SU-DHL-6 (cell line): ENCODE measurements around the gene CACNG5.
A peak's percentile ranks its signal among the peaks of the same experiment; 100 is the strongest.

Experiments used
- H2AFZ ChIP-seq: fragments of 200-600 bp; sonication (generic); 2 replicates; pipeline ENCODE4 v1.6.1; 2014; ENCODE audit warnings: low read depth, mild to moderate bottlenecking, moderate library complexity, mixed read lengths, antibody characterized with exemption, low read length; ENCODE audit not compliant: severe bottlenecking
- H3F3A ChIP-seq: fragments of 200-600 bp; shearing (Covaris generic); 2 replicates; pipeline ENCODE4 v1.6.0; 2016; ENCODE audit warnings: antibody characterized with exemption, mild to moderate bottlenecking; ENCODE audit not compliant: insufficient read depth
- H3K27ac ChIP-seq: fragments of 200-600 bp; sonication (generic); 2 replicates; pipeline ENCODE4 v1.5.1; 2016; ENCODE audit warnings: low read depth, mild to moderate bottlenecking, low read length, moderate library complexity, mixed read lengths
- H3K27me3 ChIP-seq: fragments of 200-600 bp; sonication (generic), shearing (Covaris generic); 2 replicates; pipeline ENCODE4 v1.6.0; 2014; ENCODE audit warnings: mild to moderate bottlenecking, low read length
- H3K36me3 ChIP-seq: fragments of 200-600 bp; sonication (generic); 2 replicates; pipeline ENCODE4 v1.6.1; 2014; ENCODE audit warnings: mild to moderate bottlenecking, low read length, mixed read lengths
- H3K4me2 ChIP-seq: fragments of 300-600, 200-600 bp; shearing (Covaris generic), sonication (generic); 2 replicates; pipeline ENCODE4 v1.6.0; 2014; ENCODE audit warnings: low read length, low read depth, mild to moderate bottlenecking; ENCODE audit not compliant: poor library complexity, severe bottlenecking
- H3K4me3 ChIP-seq: fragments of 200-600 bp; sonication (generic); 2 replicates; pipeline ENCODE4 v1.5.1; 2014; ENCODE audit warnings: antibody characterized with exemption, low read length, mild to moderate bottlenecking, mixed read lengths; ENCODE audit not compliant: insufficient read depth, poor library complexity, severe bottlenecking
- H3K79me2 ChIP-seq: fragments of 200-600 bp; sonication (generic); 2 replicates; pipeline ENCODE4 v1.6.1; 2014; ENCODE audit warnings: mild to moderate bottlenecking, low read length, moderate library complexity; ENCODE audit not compliant: insufficient read depth
- H3K9ac ChIP-seq: fragments of 200-600 bp; sonication (generic); 2 replicates; pipeline ENCODE4 v1.7.0; 2014; ENCODE audit warnings: mild to moderate bottlenecking, low read length
- H3K9me2 ChIP-seq: fragments of 200-600 bp; sonication (generic); replicated peaks from 2 replicates; pipeline ENCODE4 v1.6.1; 2014; ENCODE audit warnings: low read length; ENCODE audit not compliant: insufficient read depth
- H3K9me3 ChIP-seq: fragments of 200-600 bp; sonication (generic); 2 replicates; pipeline ENCODE4 v1.6.1; 2014; ENCODE audit warnings: low read length, mixed read lengths; ENCODE audit not compliant: insufficient read depth
- H4K20me1 ChIP-seq: fragments of 200-600 bp; sonication (generic); 2 replicates; pipeline ENCODE4 v1.6.1; 2014; ENCODE audit warnings: low read depth, mild to moderate bottlenecking, antibody characterized with exemption, low read length, moderate library complexity, mixed read lengths
- EZH2phosphoT487 ChIP-seq: fragments of 200-600 bp; sonication (generic), shearing (Covaris generic); conservative IDR thresholded peaks from 2 replicates; pipeline ENCODE4 v1.6.1; 2018; ENCODE audit warnings: mild to moderate bottlenecking, antibody characterized with exemption, low read length, moderate library complexity, mixed read lengths
- TF ChIP-seq, protein P1 (sequence below): fragments of 200-600 bp; sonication (generic); IDR thresholded peaks from one replicate; pipeline ENCODE4 v1.5.1; 2017; ENCODE audit warnings: antibody characterized with exemption, mild to moderate bottlenecking, low read length, moderate library complexity; ENCODE audit not compliant: insufficient read depth, poor library complexity, severe bottlenecking

Gene CACNG5

GRCh38 chr17:66831383-66832210 lies 3.3 kb upstream of the CACNG5 start:
- no peaks in the 10 kb centered on the region for H3K36me3 ChIP-seq
- no peak overlapping the region for H2AFZ ChIP-seq
- TF ChIP-seq EZH2phosphoT487 = no peak
- TF ChIP-seq, protein P1, sequence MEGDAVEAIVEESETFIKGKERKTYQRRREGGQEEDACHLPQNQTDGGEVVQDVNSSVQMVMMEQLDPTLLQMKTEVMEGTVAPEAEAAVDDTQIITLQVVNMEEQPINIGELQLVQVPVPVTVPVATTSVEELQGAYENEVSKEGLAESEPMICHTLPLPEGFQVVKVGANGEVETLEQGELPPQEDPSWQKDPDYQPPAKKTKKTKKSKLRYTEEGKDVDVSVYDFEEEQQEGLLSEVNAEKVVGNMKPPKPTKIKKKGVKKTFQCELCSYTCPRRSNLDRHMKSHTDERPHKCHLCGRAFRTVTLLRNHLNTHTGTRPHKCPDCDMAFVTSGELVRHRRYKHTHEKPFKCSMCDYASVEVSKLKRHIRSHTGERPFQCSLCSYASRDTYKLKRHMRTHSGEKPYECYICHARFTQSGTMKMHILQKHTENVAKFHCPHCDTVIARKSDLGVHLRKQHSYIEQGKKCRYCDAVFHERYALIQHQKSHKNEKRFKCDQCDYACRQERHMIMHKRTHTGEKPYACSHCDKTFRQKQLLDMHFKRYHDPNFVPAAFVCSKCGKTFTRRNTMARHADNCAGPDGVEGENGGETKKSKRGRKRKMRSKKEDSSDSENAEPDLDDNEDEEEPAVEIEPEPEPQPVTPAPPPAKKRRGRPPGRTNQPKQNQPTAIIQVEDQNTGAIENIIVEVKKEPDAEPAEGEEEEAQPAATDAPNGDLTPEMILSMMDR = no peak
- H3K27ac ChIP-seq = no peak overlapping the region
- H3K27me3 ChIP-seq = no peaks in the 10 kb centered on the region
- no peaks in the 10 kb centered on the region for H3K9me3 ChIP-seq
- no peaks in the 10 kb centered on the region for H3K79me2 ChIP-seq
- no peak overlapping the region for H3K4me2 ChIP-seq
- H3F3A ChIP-seq = no peaks in the 10 kb centered on the region
- H3K9me2 ChIP-seq = no peaks in the 10 kb centered on the region
- no peak overlapping the region for H3K4me3 ChIP-seq
- H3K9ac ChIP-seq = no peak overlapping the region
- no peaks in the 10 kb centered on the region for H4K20me1 ChIP-seq

DNA sequence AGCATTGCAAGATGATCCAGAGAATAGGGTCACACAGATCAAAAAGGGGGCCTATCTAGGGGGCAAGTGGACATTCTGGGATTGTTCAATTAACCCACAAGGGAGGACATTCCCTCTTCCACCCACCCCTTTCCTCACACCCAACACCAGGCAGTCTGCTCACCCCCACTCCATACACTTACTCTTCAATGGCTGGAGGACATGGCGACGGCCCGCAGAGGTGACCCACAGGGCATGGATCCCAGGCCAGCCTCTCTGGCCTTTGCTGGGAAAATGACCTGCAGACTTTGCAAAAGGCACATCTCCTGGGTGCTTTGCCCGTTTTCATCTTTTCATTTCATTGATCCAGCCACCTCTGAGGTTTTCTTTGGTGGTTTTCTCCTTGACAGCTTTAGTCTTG lies 1.7 kb upstream of the CACNG5 start:
- no peak overlapping the region for H3K4me3 ChIP-seq
- TF ChIP-seq, protein P1 = no peak
- no peak for TF ChIP-seq EZH2phosphoT487
- H3K79me2 ChIP-seq = no peaks in the 10 kb centered on the region

GRCh38 chr17:66834426-66834918 lies 445 bp upstream of the CACNG5 start:
- H3K9ac ChIP-seq = peak overlapping the region; percentile 29; the same call in 1 of the 2 replicates
- no peaks in the 10 kb centered on the region for H3K27me3 ChIP-seq
- no peaks in the 10 kb centered on the region for H3K9me2 ChIP-seq
- TF ChIP-seq EZH2phosphoT487 = no peak
- TF ChIP-seq, protein P1 = no peak
- H3K79me2 ChIP-seq = no peaks in the 10 kb centered on the region
- no peak overlapping the region for H2AFZ ChIP-seq
- peak overlapping the region; percentile 59 for H3K4me2 ChIP-seq
- H3K9me3 ChIP-seq = no peaks in the 10 kb centered on the region
- H3K27ac ChIP-seq = no peak overlapping the region
- H3K36me3 ChIP-seq = no peaks in the 10 kb centered on the region
- no peaks in the 10 kb centered on the region for H4K20me1 ChIP-seq
- H3F3A ChIP-seq = no peaks in the 10 kb centered on the region
- peak overlapping the region; percentile 21 for H3K4me3 ChIP-seq

More for the DNA sequence above, 1.7 kb upstream of the CACNG5 start:
- no peaks in the 10 kb centered on the region for H3K27me3 ChIP-seq
- H2AFZ ChIP-seq = no peak overlapping the region
- no peaks in the 10 kb centered on the region for H3K9me2 ChIP-seq
- no peaks in the 10 kb centered on the region for H3K36me3 ChIP-seq
- H3K9ac ChIP-seq = no peak overlapping the region
- H4K20me1 ChIP-seq = no peaks in the 10 kb centered on the region
- no peak overlapping the region for H3K27ac ChIP-seq
- no peaks in the 10 kb centered on the region for H3F3A ChIP-seq
- H3K4me2 ChIP-seq = no peak overlapping the region
- H3K9me3 ChIP-seq = no peaks in the 10 kb centered on the region
